Neuronal stem cell (in vitro differentiated cells): ENCODE results near the gene SERTAD2.

ENCODE experiments used
- DNase-seq: peaks from one replicate; pipeline ENCODE4 v3.0.0-alpha.2; 2013; ENCODE audit warnings: low spot score
- H2AFZ ChIP-seq: one replicate; pipeline ENCODE4 v1.6.1; 2013; ENCODE audit warnings: mild to moderate bottlenecking, low read length, inconsistent platforms
- H2AK5ac ChIP-seq: 2 replicates; pipeline ENCODE4 v1.6.1; 2013; ENCODE audit warnings: low read depth, mild to moderate bottlenecking, inconsistent platforms, low read length, moderate library complexity, mixed read lengths
- H2BK120ac ChIP-seq: 2 replicates; pipeline ENCODE4 v1.6.1; 2013; ENCODE audit warnings: low read depth, mild to moderate bottlenecking, inconsistent platforms, low read length, moderate library complexity, mixed read lengths
- H2BK12ac ChIP-seq: one replicate; pipeline ENCODE4 v1.6.1; 2013; ENCODE audit warnings: low read length, inconsistent platforms
- H2BK15ac ChIP-seq: 2 replicates; pipeline ENCODE4 v1.6.1; 2013; ENCODE audit warnings: mild to moderate bottlenecking, low read length, inconsistent platforms, mixed read lengths
- H2BK5ac ChIP-seq: one replicate; pipeline ENCODE4 v1.6.1; 2013; ENCODE audit warnings: inconsistent platforms, mild to moderate bottlenecking, low read length, moderate library complexity
- H3K14ac ChIP-seq: one replicate; pipeline ENCODE4 v1.6.1; 2013; ENCODE audit warnings: low read length, inconsistent platforms
- H3K18ac ChIP-seq: 2 replicates; pipeline ENCODE4 v1.6.1; 2013; ENCODE audit warnings: low read length, inconsistent platforms
- H3K23ac ChIP-seq: 2 replicates; pipeline ENCODE4 v1.6.1; 2013; ENCODE audit warnings: low read depth, mild to moderate bottlenecking, mixed read lengths, low read length, inconsistent platforms; ENCODE audit not compliant: poor library complexity
- H3K27ac ChIP-seq: replicated peaks from 3 replicates; pipeline ENCODE4 v1.5.1; 2013; ENCODE audit warnings: low read length, inconsistent platforms
- H3K27me3 ChIP-seq, 3 experiments: 2 replicates each; pipeline ENCODE4 v1.6.1; 2013; ENCODE audit warnings: low read length in 3 of 3, mild to moderate bottlenecking in 2 of 3, inconsistent platforms in 1 of 3, low read depth in 1 of 3, mixed read lengths in 1 of 3, moderate library complexity in 1 of 3; ENCODE audit not compliant: control insufficient read depth in 3 of 3, insufficient read depth in 3 of 3
- H3K36me3 ChIP-seq, 2 donors: replicated peaks in 1 of 2; 2 replicates each; pipeline ENCODE4 v1.6.1; 2013; ENCODE audit warnings: low read length in 2 of 2; ENCODE audit not compliant: control insufficient read depth in 2 of 2, insufficient read depth in 2 of 2
- H3K4ac ChIP-seq: 2 replicates; pipeline ENCODE4 v1.6.1; 2013; ENCODE audit warnings: inconsistent platforms, mild to moderate bottlenecking, low read length, moderate library complexity
- H3K4me1 ChIP-seq, 2 donors: 1 replicate in 1 of 2; 2 replicates in 1 of 2; pipeline ENCODE4 v1.6.1; 2013; ENCODE audit warnings: low read length in 2 of 2, low read depth in 1 of 2; ENCODE audit not compliant: control insufficient read depth in 2 of 2, insufficient read depth in 1 of 2
- H3K4me2 ChIP-seq: one replicate; pipeline ENCODE4 v1.6.1; 2013; ENCODE audit warnings: mild to moderate bottlenecking, low read length, inconsistent platforms; ENCODE audit not compliant: insufficient read depth, poor library complexity, severe bottlenecking
- H3K4me3 ChIP-seq, 2 donors: 2 replicates each; pipeline ENCODE4 v1.5.1; 2013; ENCODE audit warnings: low read length in 2 of 2, mild to moderate bottlenecking in 2 of 2, inconsistent platforms in 1 of 2, moderate library complexity in 1 of 2
- H3K79me1 ChIP-seq: one replicate; pipeline ENCODE4 v1.6.1; 2013; ENCODE audit warnings: low read depth, mild to moderate bottlenecking, inconsistent platforms, low read length, moderate library complexity
- H3K9ac ChIP-seq: one replicate; pipeline ENCODE4 v1.6.1; 2013; ENCODE audit warnings: mild to moderate bottlenecking, low read depth, low read length, inconsistent platforms; ENCODE audit not compliant: poor library complexity
- H3K9me3 ChIP-seq, 2 donors: replicated peaks in 1 of 2; 2 replicates each; pipeline versions ENCODE3 to v1.6.1; 2013; ENCODE audit warnings: low read length in 2 of 2, mild to moderate bottlenecking in 2 of 2, inconsistent platforms in 1 of 2, low read depth in 1 of 2, mixed read lengths in 1 of 2, moderate library complexity in 1 of 2; ENCODE audit not compliant: control insufficient read depth in 2 of 2, insufficient read depth in 1 of 2
- H4K8ac ChIP-seq: one replicate; pipeline ENCODE4 v1.6.1; 2013; ENCODE audit warnings: low read depth, mild to moderate bottlenecking, inconsistent platforms, low read length, moderate library complexity
- H4K91ac ChIP-seq: one replicate; pipeline ENCODE4 v1.6.1; 2013; ENCODE audit warnings: low read length, low read depth, mild to moderate bottlenecking, inconsistent platforms; ENCODE audit not compliant: poor library complexity
- WGBS, 2 donors: extraction: QIAGEN DNeasy Blood & Tissue Kit; methylation state at CpG; one replicate each; pipeline ENCODE4 v1.1.7; 2013; ENCODE audit warnings: missing lambda C conversion rate in 2 of 2, mixed read lengths in 1 of 2; ENCODE audit not compliant: insufficient read length in 2 of 2, insufficient replicate concordance in 1 of 2; ENCODE audit errors: extremely low coverage in 2 of 2; 5-methylcytosine and 5-hydroxymethylcytosine counted together

The SERTAD2 gene

DNA sequence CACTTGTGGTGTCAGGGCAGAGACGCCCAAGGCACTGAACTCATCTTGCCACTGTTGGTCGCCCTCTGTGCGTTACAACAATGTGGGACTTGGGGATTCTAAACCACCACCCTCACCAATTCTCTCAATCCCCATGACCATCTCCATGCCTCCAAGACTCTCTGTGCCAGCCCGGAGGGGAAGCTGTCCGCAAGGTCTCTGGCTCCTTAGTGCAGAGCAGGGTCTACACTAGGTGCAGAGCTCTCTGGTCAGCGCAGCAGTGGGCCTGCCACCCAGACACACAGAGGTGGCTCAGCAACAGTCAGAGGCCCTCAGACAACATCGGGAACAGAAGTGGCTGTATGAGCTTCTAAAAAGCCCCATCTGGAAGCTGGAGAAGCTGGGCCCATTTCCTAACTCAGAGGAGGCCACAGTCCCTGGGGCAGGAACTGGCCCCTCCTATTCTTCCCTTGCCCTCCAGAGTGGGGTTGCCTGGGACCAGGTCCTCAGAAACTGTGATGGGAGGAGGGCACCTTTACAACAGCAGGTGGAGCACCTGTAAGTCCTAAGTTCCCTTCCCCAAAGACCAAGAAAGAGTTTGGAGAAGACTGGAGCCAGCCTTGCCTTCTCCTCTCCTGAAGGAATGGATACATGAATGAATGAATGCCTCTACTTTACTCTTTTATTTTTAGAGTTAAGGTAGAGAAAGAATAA is 37.7 kb downstream of the SERTAD2 start:
- Histone ChIP-seq H3K9me3 (no peaks in the 10 kb centered on the region), H3K79me1 (no peaks in the 10 kb centered on the region), H3K4me1 (peaks cover 13 to 19% of the 10 kb centered on the region in 2 donors), H3K4ac (no peak overlapping the region), H2AK5ac (peak overlapping the region; percentile 34), H3K9ac (no peak overlapping the region), H4K91ac (no peak overlapping the region), H4K8ac (no peak overlapping the region), H2BK12ac (peak overlapping the region; percentile 58), H3K23ac (no peak overlapping the region), H2AFZ (no peak overlapping the region), H2BK15ac (no peak overlapping the region), H2BK120ac (no peak overlapping the region), H3K27me3 (peaks cover 0 to 8% (median 0%) of the 10 kb centered on the region in 3 experiments), H3K4me3 (no peak overlapping the region), H3K18ac (peak overlapping the region; percentile 1), H3K27ac (no peak overlapping the region), H3K14ac (no peak overlapping the region), H3K4me2 (no peak overlapping the region), H3K36me3 (no peaks in the 10 kb centered on the region), H2BK5ac (peak overlapping the region; percentile 2)
- DNase-seq: no peak
- no CpG with 5 or more reads among the region's 7 CpGs for WGBS, 2 donors

DNA sequence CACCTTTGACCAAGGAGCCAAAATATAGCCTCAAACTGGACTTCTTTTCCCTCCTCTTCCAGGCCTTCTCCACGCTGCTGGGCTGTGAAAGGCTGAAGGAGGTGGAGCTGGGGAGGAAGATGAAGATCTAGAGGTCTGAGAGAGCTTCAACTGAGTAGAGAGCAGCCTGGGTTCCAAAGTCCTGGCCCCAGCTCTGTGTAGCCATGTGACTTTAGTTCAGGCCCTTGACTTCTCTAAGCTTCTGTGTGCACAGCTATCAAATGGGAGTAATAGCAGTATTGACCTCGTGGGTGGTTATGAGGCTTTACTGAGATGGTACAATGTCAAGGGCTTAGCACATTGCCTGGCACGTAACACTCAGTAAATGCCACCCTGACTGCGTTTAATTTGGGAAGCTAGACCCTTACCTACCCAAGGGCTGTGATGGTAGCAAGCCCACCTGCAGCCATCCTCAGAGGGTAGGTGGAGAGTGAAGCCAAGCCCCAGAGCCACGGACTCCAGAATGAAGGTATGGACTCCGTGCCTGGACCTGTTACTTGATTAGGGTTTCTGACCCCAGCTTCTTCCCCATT is 38.4 kb downstream of the SERTAD2 start:
- H3K27ac ChIP-seq: no peak overlapping the region
- no peak for DNase-seq
- H2BK12ac ChIP-seq: peak overlapping the region; percentile 18
- peaks cover 0 to 8% (median 0%) of the 10 kb centered on the region in 3 experiments for H3K27me3 ChIP-seq
- H3K79me1 ChIP-seq: no peaks in the 10 kb centered on the region
- H2AFZ ChIP-seq: no peak overlapping the region
- H3K4ac ChIP-seq: no peak overlapping the region
- H4K91ac ChIP-seq: no peak overlapping the region
- no peak overlapping the region for H2BK120ac ChIP-seq
- H2BK15ac ChIP-seq: peak overlapping the region; percentile 2
- no peak overlapping the region for H4K8ac ChIP-seq
- H3K14ac ChIP-seq: no peak overlapping the region
- H3K18ac ChIP-seq: peak overlapping the region; percentile 36
- H2BK5ac ChIP-seq: no peak overlapping the region
- no peak overlapping the region for H3K23ac ChIP-seq
- H2AK5ac ChIP-seq: peak overlapping the region; percentile 28
- no peaks in the 10 kb centered on the region for H3K36me3 ChIP-seq
- no peak overlapping the region for H3K4me2 ChIP-seq
- H3K4me3 ChIP-seq: no peak overlapping the region
- H3K9ac ChIP-seq: no peak overlapping the region
- no CpG with 5 or more reads among the region's 6 CpGs for WGBS, 2 donors
- no peaks in the 10 kb centered on the region for H3K9me3 ChIP-seq
- peaks cover 13 to 21% of the 10 kb centered on the region in 2 donors for H3K4me1 ChIP-seq

DNA sequence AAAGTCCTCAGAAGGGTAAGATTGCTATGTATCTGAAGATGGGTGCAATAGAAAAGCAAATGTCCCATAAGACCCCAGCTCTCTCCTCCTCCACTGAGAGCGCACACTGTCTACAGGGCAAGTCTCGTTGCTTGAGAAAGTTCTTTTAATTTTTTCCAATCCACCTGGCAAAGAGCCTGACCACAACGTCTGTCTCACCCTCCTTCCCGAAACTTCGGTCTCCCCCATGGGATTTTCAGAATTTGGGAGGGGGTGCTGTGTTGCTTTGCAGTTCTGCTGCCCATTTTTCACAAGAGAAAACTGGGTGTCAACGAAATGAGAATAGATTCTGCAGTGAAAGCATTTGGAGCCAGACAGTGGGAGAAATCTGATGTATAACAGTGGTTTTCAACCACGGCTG is 40.4 kb downstream of the SERTAD2 start:
- Histone ChIP-seq H2AFZ (no peak overlapping the region), H3K27ac (no peak overlapping the region), H3K18ac (no peak overlapping the region), H3K4ac (no peak overlapping the region), H3K4me3 (no peak overlapping the region), H2BK15ac (no peak overlapping the region), H3K9ac (no peak overlapping the region), H2BK120ac (no peak overlapping the region), H3K4me2 (no peak overlapping the region), H4K8ac (no peak overlapping the region), H2AK5ac (no peak overlapping the region), H2BK5ac (no peak overlapping the region), H3K36me3 (no peaks in the 10 kb centered on the region), H3K23ac (no peak overlapping the region), H2BK12ac (no peak overlapping the region), H3K9me3 (no peaks in the 10 kb centered on the region), H3K4me1 (peaks cover 13 to 20% of the 10 kb centered on the region in 2 donors), H3K79me1 (no peaks in the 10 kb centered on the region), H3K14ac (no peak overlapping the region), H3K27me3 (peaks cover 0 to 8% (median 0%) of the 10 kb centered on the region in 3 experiments), H4K91ac (no peak overlapping the region)
- DNase-seq: no peak
- WGBS, 2 donors: no CpG with 5 or more reads among the region's 7 CpGs

DNA sequence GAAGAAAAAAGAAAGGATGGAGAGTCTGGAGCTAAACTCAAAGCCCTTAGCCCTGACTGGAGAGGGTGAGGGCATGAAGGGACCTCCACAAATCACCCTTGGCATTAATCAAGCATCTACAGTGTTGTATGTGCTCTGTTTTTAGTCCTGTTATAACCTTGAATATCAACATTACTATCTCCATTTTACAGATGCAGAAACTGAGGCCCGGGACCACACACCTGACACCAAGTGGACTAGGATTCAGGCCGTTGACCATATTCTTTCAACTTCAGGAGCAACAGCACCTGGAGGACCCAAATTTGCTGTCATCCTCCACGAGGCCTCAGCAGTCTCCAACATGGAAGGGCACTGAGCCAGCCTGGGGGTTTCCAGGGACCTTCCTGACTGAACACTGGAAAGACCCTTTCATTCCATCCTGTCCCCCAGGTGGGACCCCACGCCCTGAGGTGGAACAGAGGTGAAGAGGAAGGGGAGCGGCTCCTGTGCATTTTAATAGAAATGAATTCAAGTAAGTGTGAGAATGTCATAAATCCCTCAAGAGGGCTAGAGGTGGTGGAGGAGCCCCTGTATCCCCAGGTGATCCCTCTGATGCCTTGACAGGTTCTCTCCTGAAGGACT is 41.0 kb downstream of the SERTAD2 start:
- Histone ChIP-seq H3K14ac (no peak overlapping the region), H3K23ac (no peak overlapping the region), H3K4me1 (peaks cover 8 to 14% of the 10 kb centered on the region in 2 donors), H3K9ac (no peak overlapping the region), H3K4me2 (no peak overlapping the region), H3K27me3 (peaks cover 0 to 8% (median 0%) of the 10 kb centered on the region in 3 experiments), H2AFZ (no peak overlapping the region), H2BK120ac (no peak overlapping the region), H2BK5ac (no peak overlapping the region), H2BK12ac (no peak overlapping the region), H3K36me3 (no peaks in the 10 kb centered on the region), H4K91ac (no peak overlapping the region), H4K8ac (no peak overlapping the region), H3K9me3 (no peaks in the 10 kb centered on the region), H3K27ac (no peak overlapping the region), H3K79me1 (no peaks in the 10 kb centered on the region), H3K4me3 (no peak overlapping the region), H2AK5ac (no peak overlapping the region), H3K18ac (no peak overlapping the region), H2BK15ac (no peak overlapping the region), H3K4ac (no peak overlapping the region)
- no peak for DNase-seq
- WGBS, 2 donors: no CpG with 5 or more reads among the region's 5 CpGs
